ENCODE measurements around the gene SGMS1.

The SGMS1 gene

GRCh38 chr10:50397312-50398140 lies 226.2 kb downstream of the SGMS1 start:
- no peak for DNase-seq (ENCODE audit: low spot score)

GRCh38 chr10:50396491-50397311 lies 227.1 kb downstream of the SGMS1 start:
- DNase-seq (ENCODE audit: low spot score): no peak

DNA sequence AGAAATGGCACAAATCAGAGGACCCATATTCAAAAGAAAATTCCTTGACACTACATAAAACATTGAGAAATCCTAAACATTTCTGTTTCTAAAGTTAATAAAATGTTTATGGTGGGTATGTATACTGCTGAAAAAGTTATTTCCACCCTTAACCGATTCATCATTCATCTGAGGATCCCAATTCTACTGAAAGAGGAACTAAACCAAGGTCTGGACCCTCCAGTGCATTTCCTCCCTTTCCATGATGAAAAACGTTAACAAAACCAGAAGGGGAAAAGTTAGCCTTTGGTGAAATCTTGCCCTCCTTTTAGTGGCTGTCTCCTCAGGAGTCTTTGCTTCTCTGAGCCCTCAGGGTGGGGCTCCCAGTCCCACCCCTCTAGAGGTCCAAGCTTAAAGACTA lies 227.9 kb downstream of the SGMS1 start:
- DNase-seq (ENCODE audit: low spot score): no peak

GRCh38 chr10:50395271-50395670 lies 228.5 kb downstream of the SGMS1 start:
- DNase-seq (ENCODE audit: low spot score): no peak

- no peak for DNase-seq (ENCODE audit: low spot score)
These were observed 228.9 kb downstream of the SGMS1 start for GRCh38 chr10:50394832-50395231.

DNA sequence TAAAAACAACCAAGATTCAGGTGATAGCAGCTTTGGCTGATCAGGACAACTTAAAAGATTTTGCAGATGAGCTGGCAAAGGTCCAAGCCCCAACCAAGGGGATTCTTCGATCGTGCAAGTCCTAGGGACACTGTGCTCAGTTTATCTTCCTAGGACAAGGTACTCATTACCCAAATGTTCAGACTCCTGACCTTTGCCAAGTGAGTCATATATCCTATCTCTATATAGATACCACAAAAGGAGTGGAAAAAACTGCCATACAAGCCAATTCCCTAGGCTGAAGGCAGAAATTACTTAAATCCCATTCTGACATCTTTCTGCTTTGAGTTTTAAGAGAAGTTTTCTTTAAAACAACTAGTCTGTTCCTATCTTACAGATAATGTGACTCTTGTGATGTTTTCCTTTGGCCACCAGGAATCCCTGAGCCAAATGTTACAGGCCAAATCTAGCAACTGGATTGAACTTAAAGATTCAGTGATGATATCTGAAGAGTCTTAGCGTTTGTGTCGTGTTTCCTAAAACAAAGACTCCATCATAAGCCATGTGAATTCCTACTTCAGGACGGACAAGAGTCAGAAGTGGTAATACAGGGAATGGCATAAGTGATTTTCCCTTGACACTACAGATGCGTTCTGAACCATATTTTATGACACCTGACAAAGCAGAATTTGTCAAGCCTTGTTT lies 229.8 kb downstream of the SGMS1 start:
- DNase-seq (ENCODE audit: low spot score): no peak

DNA sequence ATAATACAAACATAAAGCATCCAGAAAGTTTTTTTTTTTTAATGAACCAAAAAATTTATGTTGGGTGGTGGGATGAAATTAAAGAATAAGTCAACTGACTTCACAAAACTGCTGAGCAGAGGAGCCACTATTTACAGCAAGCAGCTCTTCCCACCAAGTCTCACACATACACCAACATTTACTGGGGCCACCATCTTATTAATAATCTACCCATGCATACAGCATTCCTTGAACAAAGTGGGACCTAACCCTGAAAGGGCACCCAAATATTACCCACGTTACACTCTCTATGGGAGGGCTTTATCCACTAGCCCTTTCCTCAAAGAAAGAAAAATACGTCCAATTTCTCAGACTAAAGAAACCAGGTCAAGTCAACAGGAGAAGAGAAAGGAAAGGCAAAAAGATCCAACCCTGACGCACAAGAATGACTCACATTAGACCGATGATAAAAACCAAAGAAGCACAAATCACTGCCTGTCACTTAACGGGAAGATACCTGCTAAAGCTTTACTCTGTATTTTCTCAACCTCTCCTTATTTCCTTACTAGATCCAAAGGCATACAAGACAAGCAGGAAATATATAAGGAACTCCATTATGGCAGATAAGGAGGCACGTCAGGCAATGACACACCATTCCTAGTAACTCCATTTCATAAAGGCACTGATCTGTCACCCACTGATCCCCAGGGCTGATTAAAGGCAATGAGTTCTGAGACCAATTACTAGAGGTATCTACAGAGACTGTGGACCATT lies 230.6 kb downstream of the SGMS1 start:
- no peak for DNase-seq (ENCODE audit: low spot score)

DNA sequence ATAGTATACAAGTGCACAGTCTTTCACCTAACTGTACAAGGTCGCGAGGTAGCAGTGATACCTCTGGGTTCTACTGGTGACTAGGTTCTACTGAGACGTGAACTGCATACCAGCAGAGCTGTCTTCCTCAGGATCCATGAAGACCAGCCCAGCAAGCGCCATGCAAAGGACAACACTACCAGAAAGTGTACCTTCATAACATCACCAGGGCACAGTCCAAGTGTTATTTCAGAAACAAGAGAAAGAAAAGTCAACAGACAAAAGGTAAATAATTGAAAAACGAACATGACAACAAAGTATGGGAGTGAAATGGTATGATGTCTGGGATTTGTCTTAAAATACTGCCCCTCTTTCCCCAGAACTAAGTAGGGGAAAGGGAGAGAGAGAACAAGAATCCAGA lies 231.3 kb downstream of the SGMS1 start:
- DNase-seq (ENCODE audit: low spot score): no peak

- DNase-seq (ENCODE audit: low spot score): no peak
These were observed 233.5 kb downstream of the SGMS1 start for GRCh38 chr10:50390302-50390701.

GRCh38 chr10:50388181-50388580 lies 235.6 kb downstream of the SGMS1 start:
- DNase-seq (ENCODE audit: low spot score): no peak

DNA sequence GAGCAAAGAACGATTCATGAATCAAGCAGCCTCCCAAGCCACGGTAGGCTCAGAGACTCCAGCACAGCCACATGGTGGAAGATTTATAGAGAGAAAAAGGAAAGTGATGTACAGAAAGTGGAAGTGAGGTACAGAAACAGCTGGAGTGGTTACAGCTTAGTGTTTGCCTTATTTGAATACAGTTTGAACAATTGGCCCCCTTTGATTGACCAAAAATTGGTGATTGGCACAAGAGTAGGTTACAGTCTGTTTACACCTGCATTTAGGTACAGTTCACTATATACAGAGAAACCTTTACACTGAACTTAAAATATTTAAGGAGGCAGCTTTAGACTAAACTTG lies 236.1 kb downstream of the SGMS1 start:
- no peak for DNase-seq (ENCODE audit: low spot score)

DNA sequence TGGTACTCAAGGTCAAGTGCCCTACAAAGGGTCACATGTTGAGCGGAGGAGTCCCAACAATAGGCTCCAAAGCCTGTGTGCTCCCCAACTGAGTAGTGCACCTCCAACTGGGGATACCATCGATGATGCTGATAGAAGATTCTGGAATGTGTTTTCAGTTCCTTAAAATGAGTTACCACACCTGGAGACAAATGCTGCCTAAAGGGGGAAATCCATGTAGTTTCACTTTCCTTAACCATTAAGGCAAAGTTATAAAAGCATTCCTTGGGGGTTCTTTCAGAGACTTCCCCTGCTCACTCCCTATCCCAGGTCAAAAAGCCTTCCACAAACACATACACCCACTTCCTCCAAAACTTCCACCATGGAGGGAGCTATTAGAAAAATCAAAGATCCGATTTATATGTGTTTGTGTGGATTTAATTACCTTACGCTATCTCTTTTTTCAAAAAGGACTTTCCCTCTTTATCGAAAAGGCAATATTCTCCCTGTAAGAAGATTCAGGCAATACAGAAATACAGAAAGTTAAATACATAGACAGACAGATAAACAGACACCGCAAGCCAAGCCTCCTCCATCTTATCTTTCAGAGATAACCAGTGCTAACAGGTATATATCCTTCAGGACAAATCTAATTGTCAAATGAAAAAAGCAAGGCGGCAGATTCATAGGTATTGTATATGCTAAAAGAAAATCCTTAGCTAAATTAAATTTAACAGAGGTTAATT lies 236.6 kb downstream of the SGMS1 start:
- no peak for DNase-seq (ENCODE audit: low spot score)

- no peak for DNase-seq (ENCODE audit: low spot score)
These were observed 238.1 kb downstream of the SGMS1 start for GRCh38 chr10:50385624-50386023.

- DNase-seq (ENCODE audit: low spot score): no peak
These were observed 238.9 kb downstream of the SGMS1 start for GRCh38 chr10:50384898-50385297.

DNA sequence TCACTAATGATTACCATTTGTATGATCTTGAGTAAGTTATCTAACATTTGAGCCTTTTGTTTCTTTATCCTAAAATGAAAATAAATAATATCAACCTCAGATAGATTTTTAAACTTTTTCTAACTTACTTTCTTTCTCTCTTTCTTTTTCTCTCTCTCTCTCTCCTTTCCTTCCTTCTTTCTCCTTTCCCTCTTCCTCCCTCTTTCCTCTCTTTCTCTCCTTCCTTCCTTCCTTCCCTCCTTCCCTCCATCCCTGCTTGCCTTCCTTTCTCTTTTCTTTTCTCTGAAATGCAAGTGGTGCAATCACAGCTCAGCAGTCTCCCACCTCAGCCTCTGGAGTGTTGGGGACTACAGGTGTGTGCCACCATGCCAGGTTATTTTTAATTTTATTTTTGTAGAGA lies 239.5 kb downstream of the SGMS1 start:
- DNase-seq (ENCODE audit: low spot score): no peak

GRCh38 chr10:50382576-50383023 lies 241.2 kb downstream of the SGMS1 start:
- DNase-seq (ENCODE audit: low spot score): no peak

DNA sequence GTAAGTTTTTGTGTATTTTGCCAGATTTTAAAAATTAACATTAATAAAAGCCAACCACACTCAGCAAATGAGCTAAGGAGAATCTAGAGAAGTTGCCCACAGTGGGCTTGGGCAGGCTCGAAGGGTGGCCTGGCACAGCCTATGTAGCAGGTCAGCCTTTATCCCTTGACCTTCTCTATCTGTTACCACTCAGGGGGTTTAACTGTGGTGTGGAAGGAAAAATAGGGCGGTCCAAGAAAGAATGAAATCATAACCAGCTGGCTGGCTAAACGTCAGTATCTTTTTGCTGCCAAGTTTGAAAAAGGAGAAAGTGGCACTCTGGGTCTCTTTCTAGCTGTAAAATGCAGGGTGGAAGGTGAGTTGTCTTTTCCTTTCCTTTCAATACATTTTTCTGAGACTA lies 242.1 kb downstream of the SGMS1 start:
- no peak for DNase-seq (ENCODE audit: low spot score)

DNA sequence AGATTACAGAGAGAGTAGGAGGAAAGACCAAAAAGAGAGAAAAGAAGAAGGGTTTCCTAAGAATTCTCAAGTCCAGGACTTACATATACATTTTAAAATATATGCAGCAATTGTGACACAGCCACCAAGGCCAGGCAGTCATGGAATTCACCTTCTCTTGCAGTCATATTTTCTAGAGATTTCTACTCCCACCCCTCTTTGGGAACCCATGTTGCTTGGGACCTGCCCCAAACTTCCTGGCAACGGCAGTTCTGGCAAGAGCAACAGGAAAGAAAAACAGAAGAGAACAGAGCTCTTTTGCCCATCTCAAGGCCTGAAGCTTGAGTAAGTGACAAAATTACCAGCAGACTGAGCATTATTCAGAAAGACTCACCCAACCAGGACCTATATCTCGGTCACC lies 244.1 kb downstream of the SGMS1 start:
- DNase-seq (ENCODE audit: low spot score): no peak

DNA sequence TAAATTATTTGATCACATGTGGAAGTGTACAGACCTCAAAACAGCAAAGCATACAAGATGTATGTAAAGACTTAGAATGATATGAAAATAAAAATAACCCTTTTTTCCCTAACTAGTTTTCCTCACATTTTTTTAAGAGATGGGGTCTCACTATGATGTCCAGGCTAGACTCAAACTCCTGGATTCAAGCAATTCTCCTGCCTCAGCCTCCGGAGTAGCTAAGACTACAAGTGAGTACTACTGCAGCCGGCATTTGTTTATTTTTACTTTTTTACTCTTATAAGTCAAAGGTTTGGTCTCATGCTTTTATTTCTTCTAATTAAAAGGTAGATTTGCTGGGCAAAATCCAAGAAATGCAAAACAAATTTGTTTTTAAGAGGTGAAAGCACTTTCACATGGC lies 248.0 kb downstream of the SGMS1 start:
- DNase-seq (ENCODE audit: low spot score): no peak

- no peak for DNase-seq (ENCODE audit: low spot score)
These were observed 248.7 kb downstream of the SGMS1 start for GRCh38 chr10:50375051-50375452.

GRCh38 chr10:50373821-50374501 lies 249.8 kb downstream of the SGMS1 start:
- peak; percentile 55 for DNase-seq (ENCODE audit: low spot score)

Measured in D341Med (cell line).